HFFc6 (cell line): ENCODE results near the gene CGNL1. TPM values are rescaled to one million over a fixed set of nuclear protein-coding genes. Genes with fewer than 3 reads are reported as not detected.

Source experiments
- DNase-seq: peaks from one replicate; pipeline ENCODE4 v3.0.0-alpha.2; 2018
- H3K27ac Mint-ChIP-seq: 2 replicates; pipeline ENCODE4 v1.8.0; 2020; ENCODE audit warnings: mild to moderate bottlenecking, mixed read lengths
- H3K27me3 Mint-ChIP-seq: 2 replicates; pipeline ENCODE4 v1.8.0; 2021; ENCODE audit warnings: mild to moderate bottlenecking, moderate library complexity, mixed read lengths; ENCODE audit not compliant: insufficient read depth
- H3K36me3 Mint-ChIP-seq: 2 replicates; pipeline ENCODE4 v1.8.0; 2021; ENCODE audit warnings: low read depth, mixed read lengths
- H3K4me1 Mint-ChIP-seq: 2 replicates; pipeline ENCODE4 v1.8.0; 2020; ENCODE audit warnings: low read depth, mixed read lengths
- H3K4me3 Mint-ChIP-seq: 2 replicates; pipeline ENCODE4 v1.8.0; 2020; ENCODE audit warnings: mild to moderate bottlenecking, moderate library complexity, mixed read lengths
- H3K9me3 Mint-ChIP-seq: 2 replicates; pipeline ENCODE4 v1.8.0; 2020; ENCODE audit warnings: mild to moderate bottlenecking, mixed read lengths
- total RNA-seq, 6 experiments: library from RNA; stranded (reverse); fragmentation: NEBNext Ultra II Directional; extraction: Animal tissue kit (Norgen Biotek cat#: 25700); gene quantifications; 2 replicates in 1 of 6; 3 replicates in 5 of 6; pipeline ENCODE4 v1.2.3, GENCODE V29; 2021
- TF ChIP-seq, protein P1 (sequence below): fragments of 200-600 bp; sonication (generic); IDR thresholded peaks from 2 replicates; pipeline ENCODE4 v1.5.0; 2021; ENCODE audit warnings: antibody characterized with exemption, mild to moderate bottlenecking

The CGNL1 gene
- total RNA-seq, 6 experiments from 2014 or later, result 0.05 to 0.20 (median 0.10) TPM; not detected in 2

DNA sequence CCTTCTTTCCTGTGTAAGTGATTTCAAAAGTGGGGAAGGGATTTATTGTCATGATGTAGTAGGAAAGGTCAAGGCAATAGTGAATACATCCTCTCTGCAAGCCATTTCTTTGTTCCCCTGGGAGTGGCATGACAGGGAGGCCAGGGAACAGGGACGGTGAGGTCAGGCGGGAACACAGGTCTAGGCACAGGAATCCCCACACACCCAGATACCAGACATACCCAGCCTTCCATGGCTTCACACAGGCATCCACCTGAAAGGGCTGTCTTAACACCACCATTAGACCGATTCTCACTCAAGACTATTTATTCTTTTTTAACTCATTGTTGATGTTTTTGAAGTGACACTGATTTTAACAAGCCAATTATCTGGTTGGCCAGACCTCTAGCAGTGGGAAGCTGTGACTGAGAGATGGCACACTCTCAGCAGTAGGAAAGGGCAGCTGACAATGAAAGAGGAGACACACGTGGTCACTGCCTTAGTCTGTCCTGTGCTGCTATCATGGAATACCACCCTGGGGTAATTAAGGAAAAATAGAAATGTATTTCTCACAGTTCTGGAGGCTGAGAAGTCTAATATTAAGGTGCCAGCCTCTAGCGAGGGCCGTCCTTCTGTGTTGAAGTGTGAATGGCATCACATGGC is 140.8 kb downstream of the CGNL1 start:
- H3K27me3 Mint-ChIP-seq, result peaks cover 14% of the 10 kb centered on the region
- no peaks in the 10 kb centered on the region for H3K9me3 Mint-ChIP-seq
- TF ChIP-seq, protein P1, sequence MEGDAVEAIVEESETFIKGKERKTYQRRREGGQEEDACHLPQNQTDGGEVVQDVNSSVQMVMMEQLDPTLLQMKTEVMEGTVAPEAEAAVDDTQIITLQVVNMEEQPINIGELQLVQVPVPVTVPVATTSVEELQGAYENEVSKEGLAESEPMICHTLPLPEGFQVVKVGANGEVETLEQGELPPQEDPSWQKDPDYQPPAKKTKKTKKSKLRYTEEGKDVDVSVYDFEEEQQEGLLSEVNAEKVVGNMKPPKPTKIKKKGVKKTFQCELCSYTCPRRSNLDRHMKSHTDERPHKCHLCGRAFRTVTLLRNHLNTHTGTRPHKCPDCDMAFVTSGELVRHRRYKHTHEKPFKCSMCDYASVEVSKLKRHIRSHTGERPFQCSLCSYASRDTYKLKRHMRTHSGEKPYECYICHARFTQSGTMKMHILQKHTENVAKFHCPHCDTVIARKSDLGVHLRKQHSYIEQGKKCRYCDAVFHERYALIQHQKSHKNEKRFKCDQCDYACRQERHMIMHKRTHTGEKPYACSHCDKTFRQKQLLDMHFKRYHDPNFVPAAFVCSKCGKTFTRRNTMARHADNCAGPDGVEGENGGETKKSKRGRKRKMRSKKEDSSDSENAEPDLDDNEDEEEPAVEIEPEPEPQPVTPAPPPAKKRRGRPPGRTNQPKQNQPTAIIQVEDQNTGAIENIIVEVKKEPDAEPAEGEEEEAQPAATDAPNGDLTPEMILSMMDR, result no peak
- no peaks in the 10 kb centered on the region for H3K4me1 Mint-ChIP-seq
- no peak overlapping the region for H3K4me3 Mint-ChIP-seq
- H3K27ac Mint-ChIP-seq, result no peak overlapping the region
- no peaks in the 10 kb centered on the region for H3K36me3 Mint-ChIP-seq
- no peak for DNase-seq

DNA sequence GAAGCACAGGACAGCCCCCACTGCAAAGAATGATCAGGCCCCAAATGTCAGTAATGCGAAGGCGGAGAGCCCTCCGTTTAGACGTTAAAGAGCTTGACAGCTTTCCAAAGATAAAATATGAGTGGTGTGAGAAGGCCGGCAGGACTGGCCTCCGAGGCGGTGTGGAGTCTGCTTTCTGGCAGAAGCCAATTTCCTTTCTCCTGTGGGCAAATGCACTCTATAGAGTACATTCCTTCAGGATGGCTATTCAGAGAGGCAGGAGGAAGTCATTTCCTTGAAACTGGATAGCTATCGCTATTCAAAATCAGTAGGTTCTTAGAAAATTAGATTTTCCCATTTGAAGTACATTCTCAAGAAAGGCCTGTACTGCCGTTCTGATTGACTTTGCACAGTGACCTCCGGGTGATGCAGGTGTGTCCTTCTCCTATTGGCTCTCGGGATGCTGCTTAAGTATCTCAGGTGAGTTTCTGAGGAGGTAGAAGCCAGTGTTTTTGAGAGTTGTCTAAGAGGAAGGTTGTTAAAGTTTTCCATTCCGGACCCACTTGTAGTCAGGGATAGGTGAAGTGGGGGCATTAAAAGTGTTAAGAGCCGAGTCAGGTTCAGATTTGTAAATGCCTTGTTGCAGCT is 142.6 kb downstream of the CGNL1 start:
- no peaks in the 10 kb centered on the region for H3K4me1 Mint-ChIP-seq
- H3K27me3 Mint-ChIP-seq, result peaks cover 24% of the 10 kb centered on the region
- H3K9me3 Mint-ChIP-seq, result no peaks in the 10 kb centered on the region
- no peak overlapping the region for H3K27ac Mint-ChIP-seq
- H3K4me3 Mint-ChIP-seq, result no peak overlapping the region
- no peak for DNase-seq
- no peaks in the 10 kb centered on the region for H3K36me3 Mint-ChIP-seq
- TF ChIP-seq, protein P1, result no peak

DNA sequence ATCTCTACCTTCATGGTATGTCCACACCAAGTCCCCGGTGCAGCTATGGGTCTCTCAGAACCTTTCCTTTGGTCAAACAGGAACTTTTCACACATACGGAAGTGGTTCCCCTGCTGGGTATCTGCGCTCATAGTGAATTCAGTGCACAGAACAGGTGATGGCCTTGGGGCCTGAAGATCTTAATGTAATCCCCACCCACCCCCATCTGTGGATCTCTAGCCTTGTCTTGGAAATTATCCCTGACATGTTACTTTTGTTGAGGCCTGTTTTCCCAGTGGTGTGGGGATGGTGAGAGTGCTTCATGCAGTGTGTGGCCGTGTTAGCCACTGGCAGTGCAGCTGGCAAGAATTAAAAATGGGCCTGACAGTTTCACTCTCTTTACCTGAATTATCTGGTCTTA is 143.5 kb downstream of the CGNL1 start:
- no peak overlapping the region for H3K4me3 Mint-ChIP-seq
- no peak for DNase-seq
- H3K27me3 Mint-ChIP-seq, result peaks cover 32% of the 10 kb centered on the region
- no peaks in the 10 kb centered on the region for H3K36me3 Mint-ChIP-seq
- H3K4me1 Mint-ChIP-seq, result no peaks in the 10 kb centered on the region
- no peaks in the 10 kb centered on the region for H3K9me3 Mint-ChIP-seq
- no peak overlapping the region for H3K27ac Mint-ChIP-seq
- TF ChIP-seq, protein P1, result no peak

DNA sequence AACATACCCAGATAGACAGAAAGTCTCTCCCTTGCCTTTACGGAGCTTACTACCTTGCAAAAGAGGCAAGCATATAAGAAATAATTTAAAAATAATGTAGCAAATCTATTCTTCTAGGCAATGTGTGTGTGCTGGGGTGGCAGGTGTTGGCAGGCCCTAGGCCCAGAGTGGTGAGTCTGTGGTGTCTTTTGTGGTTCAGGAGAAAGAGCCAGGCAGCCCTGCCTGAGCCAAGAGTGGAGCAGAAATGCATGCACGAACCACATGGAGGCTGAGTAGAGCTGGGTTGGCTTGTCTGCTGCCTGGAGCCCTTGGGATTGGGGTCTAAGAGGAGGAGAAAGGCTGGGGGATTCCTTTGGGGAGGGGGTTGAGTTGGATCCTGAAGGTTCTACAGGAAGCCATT is 145.2 kb downstream of the CGNL1 start:
- peaks cover 11% of the 10 kb centered on the region for H3K4me1 Mint-ChIP-seq
- no peaks in the 10 kb centered on the region for H3K9me3 Mint-ChIP-seq
- no peaks in the 10 kb centered on the region for H3K36me3 Mint-ChIP-seq
- H3K4me3 Mint-ChIP-seq, result no peak overlapping the region
- peaks cover 34% of the 10 kb centered on the region for H3K27me3 Mint-ChIP-seq
- H3K27ac Mint-ChIP-seq, result no peak overlapping the region
- TF ChIP-seq, protein P1, result no peak
- DNase-seq, result no peak

DNA sequence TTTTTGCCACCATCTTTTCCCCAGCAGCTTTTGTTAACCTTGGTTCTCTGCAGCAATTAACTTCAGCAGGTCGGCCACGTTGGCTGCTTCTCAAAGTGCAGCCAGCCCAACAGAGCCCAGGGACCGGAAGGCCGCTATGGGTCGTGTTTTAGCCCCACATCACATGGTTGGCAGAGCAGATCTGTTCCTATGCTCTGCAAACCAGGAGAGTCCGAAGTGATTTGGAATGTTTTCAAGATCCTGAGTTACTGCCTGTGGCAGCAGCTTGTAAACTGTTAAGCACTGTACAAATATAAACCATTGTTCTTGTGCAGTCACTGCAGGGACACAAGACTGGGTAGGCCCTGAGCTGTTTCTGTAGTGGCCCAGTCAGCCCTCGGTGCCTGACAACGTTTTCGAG is 145.8 kb downstream of the CGNL1 start:
- Mint-ChIP-seq H3K27me3 (peaks cover 31% of the 10 kb centered on the region), H3K9me3 (no peaks in the 10 kb centered on the region), H3K36me3 (no peaks in the 10 kb centered on the region), H3K4me3 (no peak overlapping the region), H3K4me1 (peaks cover 15% of the 10 kb centered on the region), H3K27ac (no peak overlapping the region)
- no peak for DNase-seq
- TF ChIP-seq, protein P1, result no peak
